OCI-LY7 (cell line): ENCODE data around the gene BSG. TPM values are rescaled to one million over a fixed set of nuclear protein-coding genes. Genes with fewer than 3 reads are reported as not detected.

Experiments
- BruUV-seq: library from RNA; stranded (reverse); fragments of 400-500 nt; replicated peaks from 2 replicates; lab custom pipeline; 2021; lab: Mats Ljungman, UMichigan
- CTCF ChIA-PET: fragments of 300-600 bp; sonication (Branson Sonifier 250); formaldehyde crosslinking; loops from one replicate; lab custom pipeline; 2022; ENCODE audit warnings: antibody characterized with exemption; ENCODE audit not compliant: unreplicated experiment; lab: Charles Lee
- POLR2A ChIA-PET: fragments of 300-600 bp; sonication (Branson Sonifier 250); formaldehyde crosslinking; loops from one replicate; lab custom pipeline; 2022; ENCODE audit warnings: antibody characterized with exemption; lab: Charles Lee
- DNase-seq: peaks from one replicate; pipeline ENCODE4 v3.0.0-alpha.2; 2015; ENCODE audit warnings: low spot score
- H2AFZ ChIP-seq: fragments of 200-600 bp; sonication (generic), shearing (Covaris generic); 2 replicates; pipeline ENCODE4 v1.6.1; 2014; ENCODE audit warnings: mild to moderate bottlenecking, antibody characterized with exemption, low read length, moderate library complexity
- H3K27ac ChIP-seq: fragments of 200-600 bp; sonication (generic); 2 replicates; pipeline ENCODE4 v1.5.1; 2014; ENCODE audit warnings: mixed run types, low read depth, mild to moderate bottlenecking, moderate library complexity, low read length, inconsistent platforms; ENCODE audit not compliant: poor library complexity, severe bottlenecking
- H3K36me3 ChIP-seq: fragments of 200-600 bp; sonication (generic); 2 replicates; pipeline ENCODE4 v1.6.1; 2014; ENCODE audit warnings: mild to moderate bottlenecking, antibody characterized with exemption, low read length, moderate library complexity, mixed read lengths; ENCODE audit not compliant: insufficient read depth
- H3K4me1 ChIP-seq: fragments of 200-600 bp; sonication (generic); 2 replicates; pipeline ENCODE4 v1.5.1; 2014; ENCODE audit warnings: mild to moderate bottlenecking, low read length; ENCODE audit not compliant: insufficient read depth, poor library complexity, severe bottlenecking
- H3K4me2 ChIP-seq: fragments of 200-600 bp; sonication (generic); 2 replicates; pipeline ENCODE4 v1.6.1; 2014; ENCODE audit warnings: mild to moderate bottlenecking, low read length
- H3K4me3 ChIP-seq: fragments of 200-600 bp; sonication (generic); 2 replicates; pipeline ENCODE4 v1.5.1; 2014; ENCODE audit warnings: mild to moderate bottlenecking, low read depth, low read length; ENCODE audit not compliant: poor library complexity, severe bottlenecking
- H3K79me2 ChIP-seq: fragments of 200-600 bp; sonication (generic); 2 replicates; pipeline ENCODE4 v1.6.1; 2016; ENCODE audit warnings: low read depth, mild to moderate bottlenecking, low read length, moderate library complexity, mixed read lengths; ENCODE audit not compliant: insufficient read depth
- H3K9me2 ChIP-seq: fragments of 200-600 bp; sonication (generic); 2 replicates; pipeline ENCODE4 v1.6.1; 2016; ENCODE audit warnings: mild to moderate bottlenecking, low read length, mixed read lengths; ENCODE audit not compliant: insufficient read depth
- H3K9me3 ChIP-seq: fragments of 200-600 bp; sonication (generic); 2 replicates; pipeline ENCODE4 v1.6.1; 2014; ENCODE audit warnings: mild to moderate bottlenecking, mixed run types, low read length, mixed read lengths
- H4K20me1 ChIP-seq: fragments of 200-600 bp; sonication (generic); 2 replicates; pipeline ENCODE4 v1.6.1; 2014; ENCODE audit warnings: mild to moderate bottlenecking, antibody characterized with exemption, low read length, moderate library complexity, mixed read lengths; ENCODE audit not compliant: insufficient read depth
- CTCF ChIP-seq: fragments of 200-600 bp; sonication (generic); conservative IDR thresholded peaks from 2 replicates; pipeline ENCODE4 v1.5.1; 2014; ENCODE audit warnings: mild to moderate bottlenecking, antibody characterized with exemption, low read length, moderate library complexity, mixed read lengths
- EZH2phosphoT487 ChIP-seq: fragments of 200-600 bp; sonication (generic); IDR thresholded peaks from 2 replicates; pipeline ENCODE4 v1.6.1; 2018; ENCODE audit warnings: low read depth, borderline replicate concordance, mild to moderate bottlenecking, mixed run types, antibody characterized with exemption, low read length, moderate library complexity, mixed read lengths
- intact Hi-C: fragments of 100-400 bp; cut with micrococcal nuclease; formaldehyde crosslinking; loops from one replicate; pipeline ENCODE4 v1.10.0; 2022; ENCODE audit not compliant: unreplicated experiment
- total RNA-seq, 2 experiments: library from RNA; depleted of rRNA in 1 of 2; stranded (reverse); fragments of >200 nt in 1 of 2; shearing (Covaris generic) in 1 of 2; gene quantifications; 2 replicates each; pipeline ENCODE4 v1.2.3, GENCODE V29; 2014 to 2022

The BSG gene
- total RNA-seq, 2 experiments from 2014 or later: 180 to 197 TPM

- intact Hi-C loops: no loop called here
- no peak overlapping the region for H2AFZ ChIP-seq
- CTCF ChIA-PET: no interaction called here
- no peak overlapping the region for H3K4me3 ChIP-seq
- H3K27ac ChIP-seq: no peak overlapping the region
- H3K4me1 ChIP-seq: no peaks in the 10 kb centered on the region
- no peak for TF ChIP-seq EZH2phosphoT487
- no peak for TF ChIP-seq CTCF
- POLR2A ChIA-PET: no interaction called here
- no TSS peak for BruUV-seq
- no peaks in the 10 kb centered on the region for H3K36me3 ChIP-seq
- no peak for DNase-seq
- no peaks in the 10 kb centered on the region for H3K79me2 ChIP-seq
- H3K4me2 ChIP-seq: no peak overlapping the region
- no peaks in the 10 kb centered on the region for H3K9me3 ChIP-seq
- no peaks in the 10 kb centered on the region for H4K20me1 ChIP-seq
- no peaks in the 10 kb centered on the region for H3K9me2 ChIP-seq
Observed at GRCh38 chr19:597406-598315, 25.3 kb downstream of the BSG start.

GRCh38 chr19:601310-601709 lies 28.9 kb downstream of the BSG start:
- ChIA-PET POLR2A (no interaction called here), CTCF (no interaction called here)
- H3K4me1 ChIP-seq: peaks cover 5% of the 10 kb centered on the region
- no peaks in the 10 kb centered on the region for H3K9me2 ChIP-seq
- intact Hi-C loops: no loop called here
- H3K79me2 ChIP-seq: no peaks in the 10 kb centered on the region
- BruUV-seq: no TSS peak
- TF ChIP-seq EZH2phosphoT487: no peak
- TF ChIP-seq CTCF: no peak
- H3K27ac ChIP-seq: no peak overlapping the region
- H3K4me2 ChIP-seq: no peak overlapping the region
- no peaks in the 10 kb centered on the region for H3K9me3 ChIP-seq
- DNase-seq: no peak
- H3K36me3 ChIP-seq: no peaks in the 10 kb centered on the region
- no peak overlapping the region for H3K4me3 ChIP-seq
- H4K20me1 ChIP-seq: no peaks in the 10 kb centered on the region
- H2AFZ ChIP-seq: no peak overlapping the region

- no peaks in the 10 kb centered on the region for H3K36me3 ChIP-seq
- POLR2A ChIA-PET: no interaction called here
- peaks cover 5% of the 10 kb centered on the region for H3K4me1 ChIP-seq
- H3K4me3 ChIP-seq: no peak overlapping the region
- intact Hi-C loops: no loop called here
- no peak for DNase-seq
- no peaks in the 10 kb centered on the region for H3K9me2 ChIP-seq
- H3K27ac ChIP-seq: no peak overlapping the region
- no peak overlapping the region for H3K4me2 ChIP-seq
- no peak overlapping the region for H2AFZ ChIP-seq
- CTCF ChIA-PET: no interaction called here
- no peaks in the 10 kb centered on the region for H3K79me2 ChIP-seq
- no peaks in the 10 kb centered on the region for H3K9me3 ChIP-seq
- no peak for TF ChIP-seq CTCF
- TF ChIP-seq EZH2phosphoT487: no peak
- BruUV-seq: no TSS peak
- no peaks in the 10 kb centered on the region for H4K20me1 ChIP-seq
Observed at GRCh38 chr19:601790-602189, 29.4 kb downstream of the BSG start.
